ENCODE results near the gene ANKRD23.

ANKRD23 gene

DNA sequence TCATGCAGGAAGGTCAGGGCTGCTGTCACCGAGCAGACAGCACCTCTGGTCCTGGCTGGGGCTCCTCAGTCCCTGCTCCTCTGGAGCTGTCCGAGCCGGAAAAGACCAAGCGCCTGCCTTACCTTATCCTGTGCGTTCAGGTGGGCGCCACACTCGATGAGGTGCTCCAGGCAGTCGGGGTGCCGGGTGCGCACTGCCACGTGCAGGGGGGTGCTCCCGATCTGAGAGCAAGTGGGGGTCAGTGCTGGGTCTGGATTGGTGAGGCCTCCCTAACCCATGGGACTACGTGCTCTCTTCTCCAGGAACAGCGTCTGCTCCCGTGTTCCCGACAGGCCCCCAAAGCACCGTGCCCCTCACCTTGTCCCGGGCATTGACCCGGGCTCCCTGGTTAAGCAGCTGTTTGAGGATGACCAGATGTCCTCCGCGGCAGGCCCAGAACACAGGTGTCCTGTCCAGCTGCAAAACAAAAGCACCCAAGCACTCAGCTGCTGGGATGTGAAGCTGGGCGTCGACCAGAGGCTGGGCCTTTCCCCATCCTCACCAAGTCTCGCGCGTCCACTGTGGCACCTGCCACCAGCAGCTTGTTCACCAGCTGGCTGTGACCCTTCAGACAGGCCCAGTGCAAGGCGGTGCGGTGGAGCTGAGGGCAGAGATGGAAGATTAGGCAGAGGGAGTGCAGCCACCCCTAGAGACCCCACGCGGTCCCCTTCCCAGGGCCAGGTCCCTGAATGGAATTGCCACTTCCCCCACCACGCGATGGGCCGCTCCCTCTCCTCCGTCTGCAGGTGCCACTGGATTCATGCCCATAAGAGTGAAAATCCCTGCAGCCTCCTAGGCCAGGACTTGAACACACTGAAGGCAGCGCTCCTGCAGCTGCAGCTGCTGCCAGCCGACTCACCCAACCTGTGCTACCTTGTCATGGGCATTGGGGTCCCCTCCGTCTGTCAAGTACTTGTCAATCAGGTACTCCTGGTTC lies 3.7 kb downstream of the ANKRD23 start:
- ChIA-PET POLR2A (interaction anchor here (1.2 kb wide), 1 partner anchor 8 kb away, joined by 3 read pairs; no protein-coding TSS in a partner anchor), CTCF (interaction anchor here (0.6 to 1.5 kb wide), 3 partner anchors 12 to 19 kb away, joined by 3 to 4 read pairs (median 3); partner anchors contain the start of gene ANKRD39)
- TF ChIP-seq, protein P1, sequence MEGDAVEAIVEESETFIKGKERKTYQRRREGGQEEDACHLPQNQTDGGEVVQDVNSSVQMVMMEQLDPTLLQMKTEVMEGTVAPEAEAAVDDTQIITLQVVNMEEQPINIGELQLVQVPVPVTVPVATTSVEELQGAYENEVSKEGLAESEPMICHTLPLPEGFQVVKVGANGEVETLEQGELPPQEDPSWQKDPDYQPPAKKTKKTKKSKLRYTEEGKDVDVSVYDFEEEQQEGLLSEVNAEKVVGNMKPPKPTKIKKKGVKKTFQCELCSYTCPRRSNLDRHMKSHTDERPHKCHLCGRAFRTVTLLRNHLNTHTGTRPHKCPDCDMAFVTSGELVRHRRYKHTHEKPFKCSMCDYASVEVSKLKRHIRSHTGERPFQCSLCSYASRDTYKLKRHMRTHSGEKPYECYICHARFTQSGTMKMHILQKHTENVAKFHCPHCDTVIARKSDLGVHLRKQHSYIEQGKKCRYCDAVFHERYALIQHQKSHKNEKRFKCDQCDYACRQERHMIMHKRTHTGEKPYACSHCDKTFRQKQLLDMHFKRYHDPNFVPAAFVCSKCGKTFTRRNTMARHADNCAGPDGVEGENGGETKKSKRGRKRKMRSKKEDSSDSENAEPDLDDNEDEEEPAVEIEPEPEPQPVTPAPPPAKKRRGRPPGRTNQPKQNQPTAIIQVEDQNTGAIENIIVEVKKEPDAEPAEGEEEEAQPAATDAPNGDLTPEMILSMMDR (IDR thresholded peaks at IDR 0.05; ENCODE audit: insufficient read depth, low read length, missing control alignments): no peak
- no peak overlapping the region for H3K4me3 ChIP-seq (ENCODE audit: low read depth, low read length)
- no peak for DNase-seq (ENCODE audit: low read depth, low spot score)

DNA sequence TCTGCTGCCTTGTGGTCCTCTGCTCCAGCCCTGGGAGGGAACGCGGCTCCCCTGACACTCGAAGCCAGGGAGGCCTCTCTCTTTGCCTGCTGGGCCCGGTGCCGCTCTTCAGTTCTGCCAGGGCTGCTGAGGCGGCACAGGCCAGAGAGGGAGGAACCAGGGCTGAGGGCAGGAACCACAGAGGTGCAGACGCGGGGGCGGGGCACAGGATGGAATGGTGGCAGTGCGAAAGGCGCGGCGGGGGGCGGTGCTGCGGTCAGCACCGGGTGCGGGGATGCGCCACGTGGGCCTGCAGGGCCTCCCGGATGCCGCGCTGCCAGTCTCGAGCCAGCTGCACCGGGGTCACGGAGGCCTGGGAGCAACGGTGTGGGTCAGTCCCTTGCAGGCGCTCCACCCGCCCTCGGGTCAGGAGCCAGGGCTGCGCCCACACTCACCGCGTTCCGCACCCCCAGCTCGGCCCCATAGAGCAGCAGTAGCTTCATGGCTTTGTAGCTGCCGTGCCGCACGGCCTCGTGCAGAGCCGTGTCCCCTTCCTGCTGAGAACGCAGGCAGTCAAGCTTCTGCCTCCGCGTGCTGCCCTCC lies 4.4 kb downstream of the ANKRD23 start:
- no peak overlapping the region for H3K4me3 ChIP-seq (ENCODE audit: low read depth, low read length)
- POLR2A ChIA-PET: interaction anchor here (1.2 kb wide), 1 partner anchor 8 kb away, joined by 3 read pairs; no protein-coding TSS in a partner anchor
- DNase-seq (ENCODE audit: low read depth, low spot score): no peak
- CTCF ChIA-PET: interaction anchor here (0.8 to 1.1 kb wide), 2 partner anchors 19 to 29 kb away, joined by 3 read pairs; partner anchors contain the start of gene ANKRD39
- TF ChIP-seq, protein P1 (IDR thresholded peaks at IDR 0.05; ENCODE audit: insufficient read depth, low read length, missing control alignments): no peak

DNA sequence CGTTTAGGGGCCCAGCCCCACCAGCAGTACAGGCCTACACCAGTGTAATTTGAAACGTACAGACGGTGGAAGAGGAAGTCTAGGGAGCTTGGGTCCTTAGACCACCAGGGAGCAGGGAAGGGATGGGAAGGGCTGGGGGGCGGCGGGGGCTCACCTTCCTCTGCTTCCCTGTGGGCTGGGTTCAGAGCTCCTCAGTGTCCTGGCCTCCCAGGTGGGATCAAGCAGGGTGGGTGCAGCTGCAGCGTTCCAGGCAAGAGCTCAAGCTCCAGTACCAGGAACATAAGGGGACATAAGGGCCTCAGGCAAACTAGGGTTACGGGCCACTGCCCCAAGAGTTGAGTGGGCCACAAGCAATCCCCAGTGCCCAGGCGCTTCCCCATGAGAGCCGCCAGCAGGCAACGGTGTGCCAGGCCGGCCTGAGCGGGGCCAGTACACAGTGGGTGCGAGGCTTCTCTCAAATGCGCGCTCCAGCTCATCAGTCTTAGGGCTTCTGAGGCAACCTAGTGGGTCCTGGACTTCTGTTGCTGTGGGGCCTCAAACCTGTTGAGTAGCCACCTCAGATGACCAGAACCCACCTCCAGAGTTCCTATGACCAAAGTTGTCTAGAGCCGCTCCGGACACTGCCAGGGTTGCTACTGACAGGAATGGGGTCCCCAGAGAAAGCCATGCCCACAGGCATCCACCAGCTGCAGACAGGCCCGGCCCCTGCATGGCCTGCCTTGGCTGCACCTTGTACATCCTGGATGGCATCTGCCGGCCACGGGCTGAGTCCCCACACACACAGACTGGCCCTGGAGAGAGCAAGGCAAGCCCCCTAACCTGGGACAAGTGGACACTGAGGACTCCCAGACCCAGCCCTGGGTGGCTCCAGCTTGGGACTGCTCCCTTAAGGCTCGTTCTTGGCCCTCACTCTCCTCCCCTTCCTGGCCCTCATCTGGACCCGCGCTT lies 5.2 kb downstream of the ANKRD23 start:
- no peak for DNase-seq (ENCODE audit: low read depth, low spot score)
- POLR2A ChIA-PET: no interaction called here
- no peak overlapping the region for H3K4me3 ChIP-seq (ENCODE audit: low read depth, low read length)
- CTCF ChIA-PET: interaction anchor here (0.8 to 1.1 kb wide), 2 partner anchors 19 to 30 kb away, joined by 3 read pairs; partner anchors contain the start of gene ANKRD39
- TF ChIP-seq, protein P1 (IDR thresholded peaks at IDR 0.05; ENCODE audit: insufficient read depth, low read length, missing control alignments): no peak

DNA sequence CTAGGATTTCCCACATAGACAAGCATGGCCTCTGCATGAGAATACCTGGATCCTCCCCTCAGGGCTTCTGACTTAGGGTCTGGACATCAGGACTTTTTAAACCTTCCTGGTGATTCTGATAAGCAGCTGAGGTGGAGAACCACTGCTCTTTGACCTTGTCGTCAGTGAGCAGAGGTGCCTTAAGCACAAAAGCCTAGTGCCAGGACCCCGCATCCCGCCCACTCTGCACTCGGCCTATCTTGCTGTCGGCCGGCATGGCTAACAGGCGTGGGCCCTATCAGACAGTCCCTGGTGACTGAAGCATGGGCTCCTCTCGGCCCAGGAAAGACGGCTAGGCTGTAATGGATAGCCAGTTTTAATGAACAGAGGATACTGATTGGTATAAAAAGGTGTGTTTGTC lies 6.2 kb downstream of the ANKRD23 start:
- no peak for DNase-seq (ENCODE audit: low read depth, low spot score)
- H3K4me3 ChIP-seq (ENCODE audit: low read depth, low read length): no peak overlapping the region
- CTCF ChIA-PET: no interaction called here
- POLR2A ChIA-PET: no interaction called here
- TF ChIP-seq, protein P1 (IDR thresholded peaks at IDR 0.05; ENCODE audit: insufficient read depth, low read length, missing control alignments): no peak

DNA sequence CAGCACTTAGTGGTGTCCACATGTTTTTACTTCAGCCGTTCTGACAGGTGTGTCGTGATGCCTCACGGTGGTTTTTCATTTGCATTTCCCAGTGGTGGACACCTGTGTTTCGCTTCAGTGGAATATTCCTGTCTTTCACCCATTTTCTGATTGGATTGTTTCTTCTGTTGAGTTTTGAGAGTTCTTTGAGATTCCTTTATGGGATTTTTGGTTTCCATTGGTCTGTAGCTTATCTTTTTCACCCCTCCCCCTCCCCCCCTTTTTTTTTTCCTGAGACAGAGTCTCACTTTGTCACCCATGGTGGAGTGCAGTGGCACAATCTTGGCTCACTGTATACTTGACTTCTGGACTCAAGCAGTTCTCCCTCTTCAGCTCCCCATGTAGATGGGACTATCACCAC lies 8.0 kb downstream of the ANKRD23 start:
- no peak for DNase-seq (ENCODE audit: low read depth, low spot score)
- TF ChIP-seq, protein P1 (IDR thresholded peaks at IDR 0.05; ENCODE audit: insufficient read depth, low read length, missing control alignments): no peak
- H3K4me3 ChIP-seq (ENCODE audit: low read depth, low read length): no peak overlapping the region
- CTCF ChIA-PET: interaction anchor here (1.4 kb wide), 1 partner anchor 14 kb away, joined by 3 read pairs; no protein-coding TSS in a partner anchor
- POLR2A ChIA-PET: interaction anchor here (0.7 kb wide), 1 partner anchor 15 kb away, joined by 3 read pairs; no protein-coding TSS in a partner anchor
